Mucosa of descending colon (tissue), 3 donors: Measurements from ENCODE around the gene ENAH. TPM values are rescaled to one million over a fixed set of nuclear protein-coding genes. Genes with fewer than 3 reads are reported as not detected.
A peak's percentile ranks its signal among the peaks of the same experiment; 100 is the strongest.

Source experiments
- ATAC-seq: fragments of 200-7000 bp; cut with Tn5 transposase; one replicate; pipeline ENCODE4 v1.9.1; 2020; ENCODE audit warnings: mild to moderate bottlenecking, moderate library complexity
- DNase-seq, 3 donors: peaks; one replicate each; pipeline ENCODE4 v3.0.0-alpha.2; 2020
- H3K36me3 ChIP-seq: fragments of 200-600 bp; one replicate; pipeline ENCODE4 v1.8.0; 2021; ENCODE audit warnings: low read depth, mild to moderate bottlenecking
- H3K4me1 ChIP-seq: fragments of 200-600 bp; one replicate; pipeline ENCODE4 v1.8.0; 2021; ENCODE audit warnings: low read depth, mild to moderate bottlenecking
- H3K4me3 ChIP-seq: fragments of 200-600 bp; one replicate; pipeline ENCODE4 v1.8.0; 2021; ENCODE audit warnings: mild to moderate bottlenecking
- H3K9me3 ChIP-seq: fragments of 200-600 bp; one replicate; pipeline ENCODE4 v1.8.0; 2021; ENCODE audit warnings: mild to moderate bottlenecking
- intact Hi-C, 2 donors: fragments of 100-400 bp; cut with DNase I in 1 of 2; cut with micrococcal nuclease in 1 of 2; formaldehyde crosslinking; loops; one replicate each; pipeline versions ENCODE4 v1.11.0 to v1.11.1; 2022; cut with DNase I, micrococcal nuclease
- total RNA-seq, 3 donors: library from RNA; stranded (reverse); fragmentation: NEBNext Ultra II Directional in 2 of 3; extraction: Animal tissue kit (Norgen Biotek cat#: 25700) in 2 of 3; gene quantifications; one replicate each; pipeline versions ENCODE4 v1.2.1 to v1.2.4, GENCODE V29; 2021 to 2023
- TF ChIP-seq, protein P1 (sequence below): fragments of 200-600 bp; IDR thresholded peaks from one replicate; pipeline ENCODE4 v1.8.0; 2022; ENCODE audit warnings: antibody characterized with exemption, mild to moderate bottlenecking
- donor health status: DM: no; HTN: no; CAD: no; lungs with moderate emphysema.
- donor health status: DM: no; HTN: no; CAD: no.
- donor health status: DM: no; HTN: yes; CAD: no.

ENAH gene
- total RNA-seq, 3 donors from 2014 or later: 17.6 to 130 (median 41.3) TPM

DNA sequence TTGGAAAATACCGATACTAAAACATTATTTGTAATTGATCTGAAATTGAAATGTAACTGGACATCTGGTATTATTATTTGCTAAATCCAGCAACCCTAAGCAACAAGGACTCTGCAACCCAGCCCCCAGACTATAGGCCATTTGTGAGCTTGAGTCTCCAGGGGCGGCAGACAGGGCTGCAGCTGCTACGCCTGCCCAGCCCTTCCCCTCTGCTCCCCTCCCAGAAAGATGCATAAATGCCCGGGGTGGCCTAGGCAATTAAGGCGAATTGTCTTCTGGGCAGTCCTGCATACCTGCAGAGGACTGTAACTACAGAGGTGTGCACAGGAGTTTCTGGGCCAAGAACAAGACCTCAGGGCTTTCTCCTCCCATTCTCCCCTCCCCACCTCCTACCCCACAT lies 183.9 kb downstream of the ENAH start:
- no peak for ATAC-seq
- intact Hi-C loops: no loop called here

DNA sequence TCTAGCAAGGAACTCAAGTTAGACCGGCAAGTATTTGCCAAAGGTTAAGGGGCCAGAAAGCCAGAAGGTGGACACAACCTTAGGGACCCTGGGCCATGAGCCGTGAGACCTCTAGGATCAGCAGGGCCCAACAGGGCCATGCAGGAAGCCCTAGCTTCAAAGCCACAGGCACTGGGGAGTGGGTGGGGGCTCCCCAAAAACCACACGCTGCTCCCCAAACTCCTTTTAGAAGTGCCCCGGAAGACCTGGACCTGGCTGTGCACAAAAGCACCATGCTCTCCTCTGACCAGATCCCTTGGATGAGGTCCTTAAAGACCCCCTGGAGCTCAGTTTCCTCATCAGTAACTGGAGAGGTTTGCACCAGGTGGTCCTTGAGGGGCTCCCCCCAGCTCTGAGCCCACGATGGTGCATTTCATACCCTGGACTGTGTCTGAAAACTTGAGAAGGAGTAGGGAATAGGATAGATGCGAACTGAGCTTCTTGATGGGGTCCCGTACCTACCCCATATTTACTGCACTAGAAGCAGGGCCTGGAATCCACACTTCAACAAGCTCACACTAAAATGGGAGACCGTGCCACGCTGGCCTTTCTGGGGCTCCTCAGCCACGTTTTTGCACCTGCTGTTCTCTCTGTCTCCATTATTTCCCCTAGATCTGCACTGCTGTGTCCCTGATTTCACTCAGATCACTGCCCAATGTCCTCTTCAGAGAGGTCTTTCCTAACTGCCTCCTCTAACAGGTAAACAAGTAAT lies 184.5 kb downstream of the ENAH start:
- DNase-seq (no peak), ATAC-seq (no peak)
- TF ChIP-seq, protein P1, sequence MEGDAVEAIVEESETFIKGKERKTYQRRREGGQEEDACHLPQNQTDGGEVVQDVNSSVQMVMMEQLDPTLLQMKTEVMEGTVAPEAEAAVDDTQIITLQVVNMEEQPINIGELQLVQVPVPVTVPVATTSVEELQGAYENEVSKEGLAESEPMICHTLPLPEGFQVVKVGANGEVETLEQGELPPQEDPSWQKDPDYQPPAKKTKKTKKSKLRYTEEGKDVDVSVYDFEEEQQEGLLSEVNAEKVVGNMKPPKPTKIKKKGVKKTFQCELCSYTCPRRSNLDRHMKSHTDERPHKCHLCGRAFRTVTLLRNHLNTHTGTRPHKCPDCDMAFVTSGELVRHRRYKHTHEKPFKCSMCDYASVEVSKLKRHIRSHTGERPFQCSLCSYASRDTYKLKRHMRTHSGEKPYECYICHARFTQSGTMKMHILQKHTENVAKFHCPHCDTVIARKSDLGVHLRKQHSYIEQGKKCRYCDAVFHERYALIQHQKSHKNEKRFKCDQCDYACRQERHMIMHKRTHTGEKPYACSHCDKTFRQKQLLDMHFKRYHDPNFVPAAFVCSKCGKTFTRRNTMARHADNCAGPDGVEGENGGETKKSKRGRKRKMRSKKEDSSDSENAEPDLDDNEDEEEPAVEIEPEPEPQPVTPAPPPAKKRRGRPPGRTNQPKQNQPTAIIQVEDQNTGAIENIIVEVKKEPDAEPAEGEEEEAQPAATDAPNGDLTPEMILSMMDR: no peak
- Histone ChIP-seq H3K36me3 (no peaks in the 10 kb centered on the region), H3K4me3 (no peak overlapping the region), H3K9me3 (no peaks in the 10 kb centered on the region), H3K4me1 (peaks cover 5% of the 10 kb centered on the region)
- intact Hi-C loops: no loop called here

More for the DNA sequence above, 183.9 kb downstream of the ENAH start:
- Histone ChIP-seq H3K36me3 (no peaks in the 10 kb centered on the region), H3K4me1 (peaks cover 3% of the 10 kb centered on the region), H3K9me3 (no peaks in the 10 kb centered on the region), H3K4me3 (no peak overlapping the region)
- TF ChIP-seq, protein P1: no peak
- DNase-seq: no peak

DNA sequence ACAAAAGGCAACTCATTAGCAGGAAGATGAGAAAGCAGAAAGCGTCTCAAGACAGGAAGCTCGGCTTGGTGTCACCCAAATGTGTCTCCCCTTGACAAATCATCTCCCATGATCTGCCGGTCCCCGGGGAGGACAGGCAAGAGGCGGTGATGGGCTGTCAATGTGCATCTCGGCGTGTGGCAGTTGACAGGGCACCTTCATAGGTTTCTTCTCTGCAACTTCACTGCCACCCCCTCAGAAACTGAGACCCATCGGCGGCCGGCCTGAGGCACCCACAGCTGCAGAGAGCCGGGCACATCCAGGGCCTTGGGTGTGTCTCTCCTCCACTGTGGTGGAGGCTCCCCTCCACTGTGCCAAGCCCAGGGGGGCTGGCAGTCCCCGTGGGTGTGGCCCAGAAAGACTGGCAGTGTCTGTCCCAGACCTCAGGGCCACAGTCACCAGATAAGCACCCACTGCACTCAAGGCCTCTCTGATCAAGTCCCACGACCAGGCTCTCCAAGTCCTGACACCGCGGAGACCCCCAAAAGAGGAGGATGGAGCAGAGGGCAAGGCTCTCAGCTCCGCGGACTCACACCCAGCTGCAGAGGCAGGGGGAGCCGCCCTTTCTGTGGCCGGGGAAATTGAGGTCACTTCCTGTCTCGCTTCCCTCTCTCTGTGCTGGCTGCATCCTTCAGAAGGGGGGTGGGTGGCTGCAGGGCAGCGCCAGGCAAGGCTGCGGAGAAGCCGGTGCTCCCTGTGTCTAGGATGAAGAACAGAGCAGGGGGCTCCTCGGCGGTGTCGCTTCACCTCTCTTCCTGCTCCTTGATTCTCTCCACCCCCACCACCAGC lies 185.5 kb downstream of the ENAH start:
- TF ChIP-seq, protein P1: no peak
- peaks cover 14% of the 10 kb centered on the region for H3K4me1 ChIP-seq
- H3K9me3 ChIP-seq: no peaks in the 10 kb centered on the region
- DNase-seq: peak; percentile 72 to 89 (median 74)
- H3K4me3 ChIP-seq: no peak overlapping the region
- ATAC-seq: peak; percentile 75
- intact Hi-C loops: no loop called here
- no peaks in the 10 kb centered on the region for H3K36me3 ChIP-seq

DNA sequence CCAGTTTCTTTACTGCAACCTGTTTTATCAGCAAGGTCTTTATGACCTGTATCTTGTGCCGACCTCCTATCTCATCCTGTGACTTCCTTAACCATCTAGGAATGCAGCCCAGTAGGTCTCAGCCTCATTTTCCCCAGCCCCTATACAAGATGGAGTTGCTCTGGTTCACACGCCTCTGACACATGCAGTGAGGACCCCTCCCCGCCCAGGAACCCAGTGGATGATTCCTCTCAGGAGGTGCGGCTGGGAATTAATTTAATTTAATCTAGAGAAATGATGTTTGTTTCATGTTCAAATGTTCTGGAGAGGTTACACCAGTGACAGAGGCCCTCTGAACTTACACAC lies 186.1 kb downstream of the ENAH start:
- intact Hi-C loops: no loop called here
- ATAC-seq (no peak), DNase-seq (no peak)
- Histone ChIP-seq H3K4me3 (no peak overlapping the region), H3K36me3 (no peaks in the 10 kb centered on the region), H3K4me1 (peaks cover 14% of the 10 kb centered on the region), H3K9me3 (no peaks in the 10 kb centered on the region)
- TF ChIP-seq, protein P1: no peak

DNA sequence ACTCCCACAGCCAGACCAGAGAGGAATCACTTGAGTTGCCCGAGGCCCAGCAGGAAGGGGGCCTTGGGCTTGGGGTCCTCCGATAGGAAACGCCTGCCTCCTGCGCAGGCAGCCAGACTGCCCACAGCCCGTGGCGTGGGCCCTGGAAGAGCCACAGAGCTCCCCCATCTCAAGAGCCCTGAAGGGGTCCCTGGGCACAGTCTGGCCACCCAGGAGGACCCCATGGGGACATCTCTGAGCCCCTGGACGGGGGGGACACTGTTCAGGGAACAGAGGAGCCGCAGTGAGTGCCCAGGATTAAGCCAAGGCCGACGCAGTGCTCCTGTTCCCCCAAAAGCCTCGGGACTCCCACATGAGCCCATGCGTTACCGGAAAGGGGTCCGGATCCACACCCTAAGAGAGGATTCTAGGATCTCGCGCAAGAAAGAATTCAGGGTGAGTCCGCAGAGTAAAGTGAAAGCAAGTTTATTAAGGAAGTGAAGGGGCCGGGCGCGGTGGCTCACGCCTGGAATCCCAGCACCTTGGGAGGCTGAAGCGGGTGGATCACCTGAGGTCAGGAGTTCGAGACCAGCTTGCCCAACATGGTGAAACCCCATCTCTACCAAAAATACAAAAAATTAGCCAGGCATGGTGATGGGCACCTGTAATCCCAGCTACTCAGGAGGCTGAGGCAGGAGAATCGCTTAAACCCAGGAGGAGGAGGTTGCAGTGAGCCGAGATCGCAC lies 187.0 kb downstream of the ENAH start:
- DNase-seq (peak in 1 of 3 donors; percentile 31), ATAC-seq (no peak)
- intact Hi-C loops: no loop called here
- TF ChIP-seq, protein P1: no peak
- H3K36me3 ChIP-seq: no peaks in the 10 kb centered on the region
- H3K4me3 ChIP-seq: no peak overlapping the region
- H3K9me3 ChIP-seq: no peaks in the 10 kb centered on the region
- H3K4me1 ChIP-seq: peaks cover 14% of the 10 kb centered on the region
